Panc1 (cell line): Measurements from ENCODE around the gene ZFP28.

ENCODE experiments used
- POLR2AphosphoS5 ChIP-seq: IDR thresholded peaks from 2 replicates; pipeline ENCODE4 v1.6.1; 2012; ENCODE audit warnings: mild to moderate bottlenecking, low read depth, low read length, moderate library complexity
- SIN3A ChIP-seq: IDR thresholded peaks from 2 replicates; pipeline ENCODE4 v1.6.1; 2012; ENCODE audit warnings: low read depth, mild to moderate bottlenecking, low read length, moderate library complexity, borderline replicate concordance; ENCODE audit not compliant: insufficient read depth
- TCF7L2 ChIP-seq: IDR thresholded peaks from 2 replicates; pipeline ENCODE4 v1.6.1; 2011; ENCODE audit warnings: mild to moderate bottlenecking, low read depth, low read length, inconsistent platforms
- TF ChIP-seq, protein P1 (sequence below): fragments of 450-650 bp; IDR thresholded peaks from 2 replicates; pipeline ENCODE4 v1.5.1; 2017; ENCODE audit warnings: mild to moderate bottlenecking
- TF ChIP-seq, protein P2 (sequence below), 2 experiments: IDR thresholded peaks; 2 replicates each; pipeline ENCODE4 v1.6.1; 2011 to 2012; ENCODE audit warnings: low read depth in 2 of 2, control low read depth in 1 of 2, low read length in 1 of 2, mild to moderate bottlenecking in 1 of 2, moderate library complexity in 1 of 2; ENCODE audit not compliant: insufficient read depth in 1 of 2

DNA sequence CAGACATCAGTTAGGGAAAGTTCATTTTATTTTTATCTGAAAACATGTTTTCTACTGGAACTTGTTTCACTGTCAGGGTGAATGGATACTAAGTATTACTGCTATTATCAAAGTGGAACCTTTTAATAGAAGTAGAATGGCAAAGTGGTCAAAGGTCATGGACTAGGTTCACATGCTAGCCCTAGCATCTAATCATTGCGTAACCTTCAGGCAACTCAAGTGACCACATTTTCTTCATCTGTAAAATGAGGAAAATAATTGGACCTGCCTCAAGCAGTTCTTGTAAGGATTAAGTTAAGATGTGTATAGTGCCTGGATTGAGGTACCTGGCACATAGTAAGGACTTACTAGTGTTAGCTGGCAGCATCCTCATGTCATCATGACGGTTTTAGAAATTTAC is 5.0 kb downstream of the ZFP28 start:
- TF ChIP-seq, protein P1, sequence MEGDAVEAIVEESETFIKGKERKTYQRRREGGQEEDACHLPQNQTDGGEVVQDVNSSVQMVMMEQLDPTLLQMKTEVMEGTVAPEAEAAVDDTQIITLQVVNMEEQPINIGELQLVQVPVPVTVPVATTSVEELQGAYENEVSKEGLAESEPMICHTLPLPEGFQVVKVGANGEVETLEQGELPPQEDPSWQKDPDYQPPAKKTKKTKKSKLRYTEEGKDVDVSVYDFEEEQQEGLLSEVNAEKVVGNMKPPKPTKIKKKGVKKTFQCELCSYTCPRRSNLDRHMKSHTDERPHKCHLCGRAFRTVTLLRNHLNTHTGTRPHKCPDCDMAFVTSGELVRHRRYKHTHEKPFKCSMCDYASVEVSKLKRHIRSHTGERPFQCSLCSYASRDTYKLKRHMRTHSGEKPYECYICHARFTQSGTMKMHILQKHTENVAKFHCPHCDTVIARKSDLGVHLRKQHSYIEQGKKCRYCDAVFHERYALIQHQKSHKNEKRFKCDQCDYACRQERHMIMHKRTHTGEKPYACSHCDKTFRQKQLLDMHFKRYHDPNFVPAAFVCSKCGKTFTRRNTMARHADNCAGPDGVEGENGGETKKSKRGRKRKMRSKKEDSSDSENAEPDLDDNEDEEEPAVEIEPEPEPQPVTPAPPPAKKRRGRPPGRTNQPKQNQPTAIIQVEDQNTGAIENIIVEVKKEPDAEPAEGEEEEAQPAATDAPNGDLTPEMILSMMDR = no peak
- TF ChIP-seq, protein P2, sequence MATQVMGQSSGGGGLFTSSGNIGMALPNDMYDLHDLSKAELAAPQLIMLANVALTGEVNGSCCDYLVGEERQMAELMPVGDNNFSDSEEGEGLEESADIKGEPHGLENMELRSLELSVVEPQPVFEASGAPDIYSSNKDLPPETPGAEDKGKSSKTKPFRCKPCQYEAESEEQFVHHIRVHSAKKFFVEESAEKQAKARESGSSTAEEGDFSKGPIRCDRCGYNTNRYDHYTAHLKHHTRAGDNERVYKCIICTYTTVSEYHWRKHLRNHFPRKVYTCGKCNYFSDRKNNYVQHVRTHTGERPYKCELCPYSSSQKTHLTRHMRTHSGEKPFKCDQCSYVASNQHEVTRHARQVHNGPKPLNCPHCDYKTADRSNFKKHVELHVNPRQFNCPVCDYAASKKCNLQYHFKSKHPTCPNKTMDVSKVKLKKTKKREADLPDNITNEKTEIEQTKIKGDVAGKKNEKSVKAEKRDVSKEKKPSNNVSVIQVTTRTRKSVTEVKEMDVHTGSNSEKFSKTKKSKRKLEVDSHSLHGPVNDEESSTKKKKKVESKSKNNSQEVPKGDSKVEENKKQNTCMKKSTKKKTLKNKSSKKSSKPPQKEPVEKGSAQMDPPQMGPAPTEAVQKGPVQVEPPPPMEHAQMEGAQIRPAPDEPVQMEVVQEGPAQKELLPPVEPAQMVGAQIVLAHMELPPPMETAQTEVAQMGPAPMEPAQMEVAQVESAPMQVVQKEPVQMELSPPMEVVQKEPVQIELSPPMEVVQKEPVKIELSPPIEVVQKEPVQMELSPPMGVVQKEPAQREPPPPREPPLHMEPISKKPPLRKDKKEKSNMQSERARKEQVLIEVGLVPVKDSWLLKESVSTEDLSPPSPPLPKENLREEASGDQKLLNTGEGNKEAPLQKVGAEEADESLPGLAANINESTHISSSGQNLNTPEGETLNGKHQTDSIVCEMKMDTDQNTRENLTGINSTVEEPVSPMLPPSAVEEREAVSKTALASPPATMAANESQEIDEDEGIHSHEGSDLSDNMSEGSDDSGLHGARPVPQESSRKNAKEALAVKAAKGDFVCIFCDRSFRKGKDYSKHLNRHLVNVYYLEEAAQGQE (IDR thresholded peaks at IDR 0.05; ENCODE audit: insufficient read depth in 1 of 2, low read depth in 2 of 2, low read length in 1 of 2) = no peak
- TF ChIP-seq POLR2AphosphoS5 (no peak), TCF7L2 (no peak), SIN3A (no peak)
